Activated T-cell treated with anti-CD3 and anti-CD28 coated beads for 1 hour (primary cell): ENCODE results near the gene EPN2.

Source experiments
- DNase-seq: peaks from one replicate; pipeline ENCODE4 v3.0.0-alpha.2; 2020; ENCODE audit warnings: low read depth

The EPN2 gene

DNA sequence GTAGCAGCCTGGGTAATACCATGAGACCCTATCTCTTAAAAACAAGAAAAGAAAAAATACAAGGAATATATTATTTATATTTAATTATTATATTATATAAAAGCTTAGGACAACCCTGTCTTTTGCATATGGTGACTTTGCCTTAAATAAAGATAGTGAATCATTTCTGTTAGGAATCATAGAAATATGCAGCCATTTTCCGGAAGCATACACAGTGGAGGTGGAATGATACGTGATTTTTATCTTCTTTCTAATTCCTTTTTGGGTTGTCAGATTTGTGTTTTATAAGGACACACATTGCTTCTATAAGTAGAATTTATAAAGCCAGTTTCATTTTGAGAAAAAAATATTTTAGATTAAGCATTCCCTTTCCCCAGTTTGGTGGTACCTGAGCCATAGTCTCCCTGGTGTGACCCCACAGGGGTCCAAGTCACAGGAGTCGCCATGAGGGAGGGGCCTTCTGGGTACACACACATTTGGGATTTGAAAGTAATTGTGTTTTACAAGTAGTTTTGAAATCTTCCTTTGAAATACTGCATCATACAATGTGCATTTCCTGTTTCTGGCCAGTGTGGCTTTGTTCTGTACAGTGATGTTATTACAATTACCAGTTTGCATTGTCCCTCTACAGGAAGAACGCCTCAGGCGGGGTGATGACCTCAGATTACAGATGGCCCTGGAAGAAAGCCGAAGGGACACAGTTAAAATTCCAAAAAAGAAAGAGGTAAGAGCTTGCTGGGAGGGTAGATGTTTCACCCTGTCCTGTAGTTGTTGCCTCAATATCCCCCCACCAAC lies 74.5 kb downstream of the EPN2 start:
- no peak for DNase-seq

GRCh38 chr17:19312406-19312805 lies 75.2 kb downstream of the EPN2 start:
- DNase-seq = no peak

DNA sequence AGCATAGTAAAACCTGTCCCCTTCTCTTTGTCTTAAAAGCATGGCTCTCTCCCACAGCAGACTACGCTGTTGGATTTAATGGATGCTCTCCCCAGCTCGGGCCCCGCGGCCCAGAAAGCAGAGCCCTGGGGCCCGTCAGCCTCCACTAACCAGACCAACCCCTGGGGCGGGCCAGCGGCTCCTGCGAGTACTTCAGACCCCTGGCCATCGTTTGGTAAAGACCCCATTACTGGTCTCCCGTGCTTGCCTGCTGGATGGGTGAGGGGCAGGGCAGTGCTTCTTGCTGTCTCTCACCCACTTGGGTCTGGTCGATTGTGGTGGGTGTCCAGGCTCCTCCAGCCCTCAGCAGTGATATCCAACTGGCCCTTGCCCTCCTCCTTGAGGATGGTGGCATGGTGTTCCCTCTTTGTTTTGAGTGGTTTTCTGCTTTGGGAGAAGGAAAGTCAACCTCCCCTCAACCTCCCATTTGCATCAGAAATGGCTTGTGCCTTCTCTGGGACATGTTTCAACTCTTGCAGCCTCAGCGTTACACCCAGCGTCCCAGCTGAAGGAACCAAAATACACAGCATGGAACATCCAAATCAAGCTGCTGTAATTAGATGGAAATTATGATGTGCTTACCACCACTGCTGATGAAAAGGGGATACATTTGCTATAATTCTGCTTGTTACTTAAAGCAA lies 76.0 kb downstream of the EPN2 start:
- DNase-seq = no peak

GRCh38 chr17:19313746-19314651 lies 76.8 kb downstream of the EPN2 start:
- DNase-seq = no peak

DNA sequence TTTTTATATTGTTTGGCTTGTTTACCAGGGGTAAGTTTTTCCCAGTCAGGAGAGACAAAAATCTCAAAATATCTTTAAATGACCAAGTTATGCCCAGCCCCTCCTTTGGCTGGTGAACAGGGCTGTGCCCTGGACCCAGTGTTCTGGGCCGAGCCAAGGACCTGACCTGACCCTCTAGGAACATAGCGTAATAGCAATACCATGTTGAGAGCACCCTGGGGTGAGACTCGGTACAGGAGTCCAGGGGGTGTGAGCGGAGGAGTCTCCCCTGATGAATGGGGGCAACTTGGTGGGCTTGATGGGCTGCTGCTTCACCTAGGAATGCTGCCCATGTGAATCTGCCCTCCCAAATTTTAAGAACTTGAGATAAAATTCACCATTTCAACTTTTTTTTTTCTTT lies 77.9 kb downstream of the EPN2 start:
- DNase-seq = no peak

DNA sequence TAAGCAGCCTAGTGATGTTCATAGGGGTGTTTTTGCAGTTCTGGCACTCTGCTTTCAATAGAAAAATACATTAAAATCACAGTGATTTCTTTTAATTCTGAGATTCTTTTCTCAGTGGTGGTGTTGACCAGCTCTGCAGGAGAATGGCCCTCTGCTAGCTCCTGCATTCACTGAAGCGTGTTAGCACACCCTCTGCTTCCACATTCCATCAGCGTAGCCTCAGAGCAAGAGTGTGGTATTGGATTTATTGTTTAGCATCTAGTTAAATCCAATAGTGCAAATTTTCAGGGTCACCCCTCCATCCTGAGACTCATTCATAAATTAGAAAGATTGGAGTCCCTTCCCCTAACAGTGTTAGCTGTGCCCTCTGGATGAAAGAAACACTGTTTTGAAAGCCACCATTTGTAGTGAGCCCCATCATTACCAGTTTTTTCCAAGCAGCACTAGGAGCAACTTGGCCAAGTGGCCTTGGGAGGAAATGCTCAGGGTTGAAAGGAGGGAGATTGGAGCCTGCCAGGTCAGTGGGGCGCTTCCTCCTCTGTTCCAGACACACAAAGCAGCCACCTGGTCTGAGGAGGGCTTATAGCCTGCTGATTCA lies 79.7 kb downstream of the EPN2 start:
- DNase-seq = no peak

DNA sequence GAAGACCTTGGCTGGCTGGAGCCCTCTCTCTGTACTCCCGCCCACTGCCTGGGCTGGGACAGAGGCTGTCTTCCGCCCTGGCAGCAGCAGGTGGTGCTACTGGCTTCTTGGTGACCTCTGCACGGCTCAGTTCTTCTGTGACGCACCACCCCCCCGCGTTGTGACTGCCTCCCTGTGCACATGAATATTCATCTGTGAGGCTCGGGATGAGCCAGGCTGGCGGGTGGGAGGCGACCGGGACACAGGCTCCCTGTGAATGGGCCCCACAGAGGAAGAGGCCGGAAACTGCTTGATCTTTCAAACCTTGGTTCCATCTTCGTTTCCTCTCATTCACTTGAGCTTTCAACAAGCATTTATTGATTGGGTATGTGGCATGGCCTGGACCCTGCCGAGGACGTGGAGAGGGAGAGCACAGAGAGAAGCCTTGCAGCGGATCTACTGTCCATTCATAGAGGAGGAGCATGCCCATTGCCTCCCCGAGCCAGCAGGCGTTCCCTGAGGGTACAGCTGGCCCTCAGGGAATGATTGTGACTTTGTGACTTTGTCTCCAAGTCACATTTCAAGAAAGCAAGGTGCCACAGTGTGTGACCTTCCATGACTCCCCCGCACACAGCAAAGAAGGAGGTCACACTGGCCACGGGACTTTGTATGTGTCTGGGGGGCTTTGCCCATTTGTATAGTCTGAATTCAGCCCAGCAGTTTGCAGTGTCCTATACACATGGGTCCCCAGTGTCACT lies 80.4 kb downstream of the EPN2 start:
- no peak for DNase-seq

DNA sequence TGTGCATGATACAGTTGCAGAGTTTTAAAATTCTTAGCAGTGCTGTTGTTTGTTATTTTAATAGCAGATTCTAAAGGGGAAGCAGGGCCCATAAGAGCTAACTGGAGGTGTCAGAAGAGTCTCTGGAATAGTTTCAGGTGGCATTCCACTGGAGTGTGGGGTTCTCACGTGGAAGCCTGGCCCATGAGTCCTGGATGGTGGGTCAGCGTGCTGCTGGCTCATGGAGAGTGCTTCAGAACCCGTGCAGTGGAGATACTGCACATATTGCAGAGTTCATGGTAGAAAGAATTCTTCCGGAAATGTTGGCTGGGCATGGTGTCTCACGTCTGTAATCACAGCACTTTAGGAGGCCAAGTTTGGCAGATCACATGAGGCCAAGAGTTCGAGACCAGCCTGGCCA lies 81.4 kb downstream of the EPN2 start:
- no peak for DNase-seq

- DNase-seq = no peak
Observed at GRCh38 chr17:19319771-19320505, 82.8 kb downstream of the EPN2 start.

- DNase-seq = no peak
Observed at GRCh38 chr17:19320876-19321275, 83.7 kb downstream of the EPN2 start.

DNA sequence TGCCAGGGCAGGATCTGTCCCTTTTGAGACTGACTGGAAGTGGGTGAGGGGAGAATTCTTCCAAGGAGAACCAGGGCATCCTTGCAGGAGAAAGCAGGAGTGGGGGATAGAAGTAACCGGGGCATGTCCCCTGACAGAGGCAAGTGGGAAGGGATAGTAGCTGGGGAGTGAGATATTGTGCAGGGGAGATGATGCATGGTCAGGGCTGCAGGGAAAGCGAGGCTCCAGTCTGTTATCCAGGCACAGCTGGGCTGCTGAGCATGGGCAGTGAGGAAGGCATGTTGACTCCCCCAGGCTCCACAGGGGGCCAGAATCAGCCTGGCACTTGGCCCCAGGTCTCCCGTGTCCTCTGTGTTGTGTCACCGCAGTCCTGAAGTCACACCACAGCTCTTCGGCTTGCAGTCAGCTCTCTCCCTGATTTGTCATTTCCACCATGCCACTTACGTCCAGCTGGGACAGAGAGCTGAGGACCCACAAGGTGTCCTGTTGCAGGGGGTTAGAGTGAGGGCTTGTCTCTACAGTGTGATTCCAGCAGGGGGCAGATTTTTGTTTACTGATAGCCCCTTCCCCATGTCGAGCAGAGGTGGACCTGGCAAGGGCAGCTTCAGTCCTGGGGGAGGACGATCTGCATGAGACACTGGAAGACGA lies 84.4 kb downstream of the EPN2 start:
- DNase-seq = no peak

DNA sequence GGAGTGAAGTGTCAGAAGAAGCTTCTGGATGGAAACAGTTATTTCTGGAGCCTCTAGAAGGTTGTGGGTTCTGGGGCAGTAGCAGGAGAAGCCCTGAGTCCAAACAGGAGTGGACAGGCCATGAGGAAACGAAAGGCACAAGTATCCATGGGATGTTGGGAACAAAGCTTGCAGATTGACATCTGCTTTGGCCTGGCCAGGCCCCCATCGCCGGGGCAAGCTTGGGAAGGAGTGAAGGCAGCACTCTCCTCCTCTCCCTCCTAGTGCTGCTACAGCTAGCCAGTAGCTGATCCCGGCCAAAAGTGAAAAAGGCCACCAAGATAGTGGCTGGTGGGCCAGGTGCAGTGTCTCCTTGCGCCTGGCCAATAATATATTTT lies 85.0 kb downstream of the EPN2 start:
- DNase-seq = no peak

DNA sequence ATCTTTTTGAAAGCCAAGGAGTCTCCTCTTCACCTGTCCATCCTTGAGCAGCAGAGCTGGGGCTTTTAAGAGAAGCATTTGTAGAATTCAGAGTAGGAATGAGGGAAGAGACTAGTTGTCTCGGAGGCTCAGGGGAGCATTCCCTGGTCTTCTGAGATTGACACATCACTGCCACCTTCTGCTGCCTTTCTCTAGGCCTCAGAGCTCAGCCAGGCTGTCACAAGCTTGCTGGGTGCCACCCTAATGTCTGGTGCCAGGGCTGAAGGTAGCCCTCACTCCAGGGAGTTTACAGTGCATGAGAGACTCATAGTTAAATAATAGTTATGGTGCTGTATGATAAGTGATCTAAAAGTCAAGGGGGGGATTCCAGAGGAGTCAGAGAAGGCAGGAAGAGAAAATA lies 85.7 kb downstream of the EPN2 start:
- DNase-seq = no peak

DNA sequence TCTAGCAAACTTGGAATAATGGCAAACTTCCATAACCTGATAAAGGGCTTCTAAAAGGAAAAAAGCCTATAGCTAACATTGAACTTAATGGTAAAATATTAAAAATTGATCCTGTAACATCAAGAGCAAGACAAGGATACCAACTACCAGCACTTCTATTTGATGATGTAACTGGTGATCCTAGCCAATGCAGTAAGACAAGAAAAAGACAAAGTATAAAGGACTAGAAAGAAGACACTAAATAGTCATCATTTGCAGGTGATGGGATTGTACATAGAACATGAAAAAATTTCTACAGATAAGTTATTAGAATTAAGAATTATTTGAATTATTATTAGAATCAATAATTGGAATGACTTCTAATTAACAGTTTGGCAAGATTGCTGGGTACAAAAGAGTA lies 88.4 kb downstream of the EPN2 start:
- DNase-seq = no peak

DNA sequence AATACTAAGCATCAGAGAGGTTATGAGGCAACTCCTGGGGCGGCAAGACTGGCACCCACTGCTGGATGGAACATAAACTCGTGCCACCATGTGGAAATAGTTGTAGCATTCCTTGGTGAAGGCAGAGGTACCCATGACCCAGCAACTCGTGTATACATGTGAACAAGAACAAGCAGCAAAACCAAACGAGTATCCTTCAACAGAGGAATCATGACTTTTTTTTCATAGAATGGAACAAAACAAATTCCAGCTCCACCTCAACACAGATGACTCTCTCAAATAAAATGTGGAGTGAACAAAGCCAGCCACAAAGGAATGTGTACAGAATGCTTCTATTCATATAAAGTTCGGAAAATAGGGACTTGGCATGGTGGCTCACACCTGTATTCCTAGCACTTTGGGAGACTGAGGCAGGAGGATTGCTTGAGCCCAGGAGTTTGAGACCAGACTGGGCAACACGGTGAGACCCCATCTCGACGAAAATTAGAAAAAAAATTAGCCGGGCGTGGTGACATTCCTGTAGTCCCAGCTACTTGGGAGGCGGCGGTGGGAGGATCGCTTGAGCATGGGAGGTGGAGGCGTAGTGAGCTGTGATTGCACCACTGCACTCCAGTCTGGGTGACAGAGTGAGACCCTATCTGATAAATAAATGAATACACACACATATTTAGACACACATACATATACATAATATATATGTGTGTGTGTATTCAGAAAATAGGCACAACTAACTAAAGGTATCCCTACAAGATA lies 90.0 kb downstream of the EPN2 start:
- DNase-seq = no peak

DNA sequence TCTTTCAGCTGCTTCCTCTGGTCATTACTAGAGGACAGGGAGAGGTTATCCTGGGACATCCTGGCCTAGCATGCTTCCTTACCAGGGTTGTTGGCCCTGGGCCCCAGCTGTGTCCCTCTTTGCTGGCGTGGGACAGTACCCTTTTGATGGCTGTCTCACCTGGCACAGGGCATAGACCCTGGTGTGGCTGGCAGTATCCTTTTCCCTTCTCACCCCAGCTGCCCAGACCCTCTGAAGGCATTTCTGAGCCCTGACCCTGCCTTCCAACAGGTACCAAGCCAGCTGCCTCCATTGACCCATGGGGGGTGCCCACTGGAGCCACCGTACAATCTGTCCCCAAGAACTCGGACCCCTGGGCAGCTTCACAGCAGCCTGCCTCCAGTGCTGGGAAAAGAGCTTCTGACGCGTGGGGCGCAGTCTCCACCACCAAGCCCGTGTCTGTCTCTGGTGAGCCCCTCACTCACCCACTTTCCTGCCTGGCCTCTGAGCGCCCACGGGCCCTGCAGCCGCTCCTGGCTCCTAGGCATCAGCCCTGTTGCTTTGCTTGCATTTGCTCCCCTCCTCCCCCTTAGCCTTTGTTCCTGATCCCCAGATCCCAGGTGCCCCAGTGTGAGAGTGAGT lies 91.4 kb downstream of the EPN2 start:
- DNase-seq = no peak

GRCh38 chr17:19329136-19329535 lies 92.0 kb downstream of the EPN2 start:
- no peak for DNase-seq

DNA sequence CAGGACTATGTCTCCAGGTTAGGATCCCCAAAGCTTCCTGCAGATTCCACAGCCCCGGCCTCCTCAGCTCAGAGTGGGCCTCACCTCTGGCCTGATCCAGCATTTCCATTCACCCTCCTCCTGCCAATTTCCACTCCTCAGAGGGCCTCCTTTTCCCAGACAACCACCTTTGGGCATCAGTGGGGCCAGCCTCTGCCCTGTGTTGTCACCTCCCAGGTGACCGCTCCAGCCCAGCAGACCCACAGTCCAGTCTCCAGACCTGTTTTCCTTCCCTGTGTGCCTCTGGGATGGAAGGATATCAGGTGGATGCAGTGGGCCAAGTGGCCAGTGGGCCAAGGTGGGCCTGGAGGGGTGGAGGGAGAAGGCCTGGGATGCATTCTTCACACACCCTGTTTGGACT lies 92.7 kb downstream of the EPN2 start:
- DNase-seq = no peak

DNA sequence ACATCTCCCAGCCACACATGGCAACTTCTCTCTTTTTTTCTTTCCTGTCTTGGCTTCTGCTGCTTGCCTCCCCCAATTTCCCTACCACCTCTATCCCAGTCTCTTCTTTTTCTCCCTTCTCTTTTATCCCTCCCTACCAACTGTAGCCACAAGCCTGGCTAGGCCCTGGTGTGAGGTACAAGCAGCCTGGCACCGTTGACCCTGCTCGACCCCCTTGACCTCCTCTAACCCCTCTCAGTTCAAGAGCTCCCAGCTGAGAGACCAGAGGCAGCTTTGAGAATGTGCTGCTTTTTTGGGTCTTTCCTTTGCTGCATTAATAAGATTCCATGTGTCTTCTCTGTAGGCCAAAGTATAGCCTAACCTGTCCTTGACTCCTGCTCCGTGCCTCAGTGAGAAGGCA lies 93.1 kb downstream of the EPN2 start:
- no peak for DNase-seq
